Superior temporal gyrus (tissue), 1 donor: ENCODE data around the gene RABL6.
"Not testable (repeated sequence)": the region's sequence is repeated elsewhere in the genome, so short reads cannot be mapped to it uniquely, and the experiment has no call there.

Experiments used
- DNase-seq: peaks from one replicate; pipeline ENCODE4 v3.0.0-alpha.2; 2016; ENCODE audit errors: extremely low spot score

RABL6 gene

DNA sequence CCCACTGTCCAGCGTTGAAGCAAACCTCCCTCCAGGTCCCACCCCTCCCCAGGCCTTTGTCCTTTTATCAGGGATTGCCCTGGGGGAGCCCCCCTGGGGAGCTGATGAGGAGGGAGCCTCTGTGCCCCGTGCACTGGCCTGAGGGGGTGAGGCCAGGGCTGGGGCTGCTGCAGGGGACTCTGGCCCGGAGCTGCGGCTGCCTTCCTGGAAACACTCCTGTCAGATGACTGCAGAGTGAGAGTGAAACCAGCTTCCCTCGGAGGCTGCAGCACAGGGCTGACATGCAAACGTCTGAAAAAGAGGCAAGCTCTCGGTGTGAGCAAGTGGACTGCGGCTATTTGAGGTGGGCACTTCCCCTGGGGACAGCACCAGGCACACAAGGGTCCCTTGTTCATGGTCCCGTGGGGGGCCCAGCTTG lies 74.0 kb downstream of the RABL6 start:
- DNase-seq, result no peak

DNA sequence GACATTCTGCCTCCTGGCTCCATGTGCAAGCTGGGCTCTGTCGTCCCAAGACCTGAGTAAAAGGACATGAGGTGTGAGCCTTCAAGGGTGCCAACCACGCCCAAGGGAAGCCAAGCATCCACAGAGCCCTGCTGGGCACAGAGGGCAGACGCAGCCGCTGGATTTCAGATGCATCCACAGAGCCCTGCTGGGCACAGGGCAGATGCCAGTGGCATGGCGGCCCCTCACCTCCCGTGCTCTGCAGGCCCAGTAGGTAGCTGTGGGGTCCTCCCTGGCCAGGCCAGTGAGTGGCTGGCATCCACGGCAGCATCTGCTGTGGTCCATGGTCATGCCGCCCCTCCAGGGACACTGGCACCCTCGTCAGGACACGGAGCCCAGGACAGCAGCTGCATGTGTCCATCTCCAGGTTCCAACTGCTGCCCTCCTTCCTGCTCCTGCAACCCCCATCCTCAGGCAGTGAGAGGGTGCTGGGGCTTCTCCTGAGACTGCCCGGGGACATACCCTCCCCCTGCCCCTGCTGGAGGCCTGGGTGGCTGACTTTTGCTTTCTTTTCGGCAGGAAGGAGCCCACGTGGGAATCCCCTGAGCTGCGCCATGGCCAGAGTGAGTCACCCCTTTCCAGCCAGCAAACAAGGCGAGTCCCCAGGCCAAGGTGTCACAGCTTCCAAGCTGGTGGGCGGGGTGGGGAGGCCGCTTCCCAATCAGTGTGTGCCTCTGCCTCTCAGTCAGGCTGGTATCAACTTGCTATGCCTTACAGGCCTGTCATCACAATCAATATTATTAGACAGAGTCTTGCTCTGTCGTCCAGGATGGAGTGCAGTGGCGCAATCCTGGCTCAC lies 74.6 kb downstream of the RABL6 start:
- DNase-seq, result no peak

- not testable (repeated sequence) for DNase-seq
These were observed 75.2 kb downstream of the RABL6 start for GRCh38 chr9:136882947-136883283.

- not testable (repeated sequence) for DNase-seq
These were observed 75.9 kb downstream of the RABL6 start for GRCh38 chr9:136883670-136884069.

DNA sequence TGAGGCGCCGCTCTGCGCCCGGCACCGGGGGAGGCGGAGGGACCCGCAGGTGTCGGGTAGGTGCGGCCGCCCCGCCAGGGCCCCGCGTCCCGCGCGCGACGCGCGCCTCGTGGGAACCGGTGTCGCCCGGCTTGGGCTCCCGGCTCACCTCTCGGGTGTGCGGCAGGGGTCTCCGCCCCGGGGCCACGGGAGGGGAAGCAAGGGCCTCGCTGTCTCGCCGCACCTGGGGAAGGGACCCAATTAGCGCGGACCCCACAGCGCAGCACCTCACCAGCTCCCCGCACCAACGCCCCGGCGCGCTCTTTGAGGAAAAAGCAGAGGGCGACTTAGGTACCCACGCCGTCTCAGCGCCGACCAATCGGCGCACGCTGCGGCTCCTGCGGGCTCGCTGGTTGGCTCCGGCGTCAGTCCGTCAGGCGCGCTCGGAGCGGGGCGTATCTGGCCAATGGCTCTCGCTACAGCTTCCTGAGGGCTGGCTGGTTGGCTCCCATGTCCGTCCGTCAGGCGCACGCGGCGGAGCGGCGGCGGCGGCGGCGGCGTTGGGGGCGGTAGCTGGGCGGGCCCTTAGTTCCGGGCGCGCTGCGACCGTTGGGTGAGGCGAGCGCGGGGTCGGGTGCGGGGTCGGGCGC lies 78.3 kb downstream of the RABL6 start, which contains the start of gene TRAF2:
TRAF2 (plus strand) TSS at position 567 of the 629 bp plus-strand sequence. CDS start 12,225 bp downstream, outside the sequence.
- DNase-seq, result peak; percentile 98

DNA sequence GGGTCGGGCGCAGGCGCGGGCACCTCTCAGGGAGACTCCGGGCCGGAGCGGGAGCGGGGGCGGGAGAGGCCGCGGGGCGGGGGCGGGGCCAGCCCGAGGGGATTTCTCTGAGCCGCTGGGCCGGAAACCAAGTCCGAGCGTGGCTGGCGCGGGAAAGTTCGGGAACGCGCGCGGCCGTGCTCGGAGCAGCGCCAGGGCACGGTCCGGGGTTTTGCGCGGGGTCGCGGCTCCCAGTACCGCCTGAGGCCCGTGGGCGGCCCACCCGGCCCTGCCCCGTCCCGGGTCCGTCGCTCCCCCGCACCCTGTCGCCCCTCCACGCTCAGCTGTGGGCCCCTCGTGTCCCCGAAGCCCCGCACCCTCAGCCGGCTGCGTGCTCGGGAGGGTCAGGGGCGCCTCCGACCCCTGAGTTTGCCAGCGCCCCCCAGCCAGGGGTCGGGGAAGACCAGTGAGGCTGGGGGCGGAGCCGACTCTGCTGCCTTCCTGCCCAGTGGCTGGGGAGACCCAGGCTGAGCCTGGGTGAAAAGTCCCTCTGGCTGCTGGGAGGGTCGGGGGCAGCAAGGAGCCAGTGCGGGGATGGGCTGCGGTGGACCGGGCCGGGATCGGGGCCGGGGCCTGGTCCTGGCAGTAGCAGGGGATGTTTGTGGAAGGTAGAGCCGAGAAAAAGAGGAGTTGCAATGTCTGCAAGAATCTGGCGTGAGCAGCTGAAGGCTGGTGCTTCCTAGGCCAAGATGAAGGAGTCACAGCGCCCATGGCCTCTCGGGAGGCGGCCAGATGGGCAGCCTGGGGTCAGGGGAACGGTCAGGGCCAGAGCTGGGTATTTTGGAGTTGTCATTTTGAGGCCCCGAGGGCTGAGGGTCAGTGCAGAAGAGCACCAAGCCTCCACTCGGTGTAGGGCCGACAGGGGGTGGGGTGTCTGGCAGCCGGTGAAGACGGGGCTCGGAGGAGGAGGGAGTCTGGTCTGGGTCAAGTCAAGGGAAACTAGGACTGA lies 79.2 kb downstream of the RABL6 start:
- DNase-seq, result no peak

GRCh38 chr9:136888454-136888853 lies 80.7 kb downstream of the RABL6 start:
- DNase-seq, result no peak

DNA sequence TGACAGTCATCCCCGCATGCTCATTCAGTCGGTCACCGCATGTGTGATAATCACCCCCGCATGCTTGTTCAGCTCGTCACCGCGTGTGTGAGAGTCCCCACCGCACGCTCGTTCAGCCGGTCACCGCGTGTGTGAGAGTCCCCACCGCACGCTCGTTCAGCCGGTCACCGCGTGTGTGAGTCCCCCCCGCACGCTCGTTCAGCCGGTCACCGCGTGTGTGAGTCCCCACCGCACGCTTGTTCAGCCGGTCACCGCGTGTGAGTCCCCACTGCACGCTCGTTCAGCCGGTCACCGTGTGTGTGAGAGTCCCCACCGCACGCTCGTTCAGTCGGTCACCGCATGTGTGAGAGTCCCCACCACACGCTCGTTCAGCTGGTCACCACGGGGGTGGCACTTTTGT lies 82.1 kb downstream of the RABL6 start:
- DNase-seq, result no peak

DNA sequence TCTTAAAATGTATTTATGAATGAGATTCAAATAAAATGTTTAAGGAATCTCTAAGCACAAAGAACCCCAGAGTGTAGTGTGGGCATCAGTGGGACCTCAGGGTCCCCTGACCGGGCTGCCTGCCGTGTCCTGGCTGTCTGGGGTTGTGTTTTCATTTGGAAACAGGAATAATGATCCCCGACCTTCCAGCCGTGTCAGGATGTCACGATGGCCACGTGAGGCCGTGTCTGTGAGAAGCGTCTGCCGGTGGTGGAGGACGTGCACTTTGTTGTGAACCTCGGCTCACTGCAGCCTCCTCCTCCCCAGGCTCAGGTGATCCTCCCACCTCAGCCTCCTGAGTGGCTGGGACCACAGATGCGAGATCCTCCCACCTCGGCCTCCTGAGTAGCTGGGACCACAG lies 82.9 kb downstream of the RABL6 start:
- DNase-seq, result no peak
